Endodermal cell (in vitro differentiated cells): ENCODE results near the gene SCAMP1. TPM values are rescaled to one million over a fixed set of nuclear protein-coding genes. Genes with fewer than 3 reads are reported as not detected.

Source experiments
- DNase-seq: peaks from one replicate; pipeline ENCODE4 v3.0.0-alpha.2; 2017
- H3K27ac ChIP-seq: 2 replicates; pipeline ENCODE4 v1.5.1; 2013; ENCODE audit warnings: mild to moderate bottlenecking, low read depth, low read length, moderate library complexity
- H3K27me3 ChIP-seq: 2 replicates; pipeline ENCODE4 v1.6.1; 2013; ENCODE audit warnings: mild to moderate bottlenecking, low read length, moderate library complexity; ENCODE audit not compliant: insufficient read depth, control insufficient read depth, poor library complexity, severe bottlenecking
- H3K36me3 ChIP-seq: 2 replicates; pipeline ENCODE4 v1.7.0; 2013; ENCODE audit warnings: mild to moderate bottlenecking, low read length, moderate library complexity; ENCODE audit not compliant: control insufficient read depth, insufficient read depth
- H3K4me1 ChIP-seq: one replicate; pipeline ENCODE4 v1.7.0; 2013; ENCODE audit warnings: low read length; ENCODE audit not compliant: control insufficient read depth, insufficient read depth
- H3K4me3 ChIP-seq: 2 replicates; pipeline ENCODE4 v1.5.1; 2013; ENCODE audit warnings: mild to moderate bottlenecking, low read length, moderate library complexity
- H3K9ac ChIP-seq: 2 replicates; pipeline ENCODE4 v1.6.1; 2013; ENCODE audit warnings: mild to moderate bottlenecking, low read length, moderate library complexity; ENCODE audit not compliant: poor library complexity, severe bottlenecking; ENCODE audit errors: extremely low read depth
- H3K9me3 ChIP-seq: 2 replicates; pipeline ENCODE4 v1.6.1; 2013; ENCODE audit warnings: mild to moderate bottlenecking, low read length, moderate library complexity; ENCODE audit not compliant: control insufficient read depth
- H3K27ac Mint-ChIP-seq: 2 replicates; pipeline ENCODE4 v1.8.0; 2020; ENCODE audit warnings: mixed read lengths
- H3K27me3 Mint-ChIP-seq: 2 replicates; pipeline ENCODE4 v1.8.0; 2021; ENCODE audit warnings: mild to moderate bottlenecking, mixed read lengths; ENCODE audit not compliant: insufficient read depth
- H3K36me3 Mint-ChIP-seq: 2 replicates; pipeline ENCODE4 v1.8.0; 2020; ENCODE audit warnings: low read depth, mixed read lengths
- H3K4me1 Mint-ChIP-seq: 2 replicates; pipeline ENCODE4 v1.8.0; 2020; ENCODE audit warnings: mixed read lengths
- H3K4me3 Mint-ChIP-seq: 2 replicates; pipeline ENCODE4 v1.8.0; 2020; ENCODE audit warnings: mild to moderate bottlenecking, moderate library complexity, mixed read lengths
- H3K9me3 Mint-ChIP-seq: 2 replicates; pipeline ENCODE4 v1.8.0; 2020; ENCODE audit warnings: mild to moderate bottlenecking, mixed read lengths
- WGBS, 2 experiments: methylation state at CpG; one replicate each; pipeline versions ENCODE4 v1.1.5 to v1.1.7; 2013; ENCODE audit warnings: missing lambda C conversion rate in 2 of 2, mixed read lengths in 1 of 2; ENCODE audit not compliant: insufficient coverage in 1 of 2, insufficient read length in 1 of 2; 5-methylcytosine and 5-hydroxymethylcytosine counted together
- total RNA-seq, 2 donors: library from RNA; stranded (reverse); fragmentation: NEBNext Ultra II Directional in 1 of 2; extraction: Animal tissue kit (Norgen Biotek cat#: 25700) in 1 of 2; gene quantifications; 2 replicates in 1 of 2; 3 replicates in 1 of 2; pipeline ENCODE4 v1.2.1, GENCODE V29; 2021
- TF ChIP-seq, protein P1 (sequence below): fragments of 200-600 bp; sonication (generic); conservative IDR thresholded peaks from 2 replicates; pipeline ENCODE4 v1.5.0; 2021; ENCODE audit warnings: antibody characterized with exemption, mild to moderate bottlenecking

Gene SCAMP1
- total RNA-seq, 2 donors from 2014 or later = 53.3 to 56.4 TPM

DNA sequence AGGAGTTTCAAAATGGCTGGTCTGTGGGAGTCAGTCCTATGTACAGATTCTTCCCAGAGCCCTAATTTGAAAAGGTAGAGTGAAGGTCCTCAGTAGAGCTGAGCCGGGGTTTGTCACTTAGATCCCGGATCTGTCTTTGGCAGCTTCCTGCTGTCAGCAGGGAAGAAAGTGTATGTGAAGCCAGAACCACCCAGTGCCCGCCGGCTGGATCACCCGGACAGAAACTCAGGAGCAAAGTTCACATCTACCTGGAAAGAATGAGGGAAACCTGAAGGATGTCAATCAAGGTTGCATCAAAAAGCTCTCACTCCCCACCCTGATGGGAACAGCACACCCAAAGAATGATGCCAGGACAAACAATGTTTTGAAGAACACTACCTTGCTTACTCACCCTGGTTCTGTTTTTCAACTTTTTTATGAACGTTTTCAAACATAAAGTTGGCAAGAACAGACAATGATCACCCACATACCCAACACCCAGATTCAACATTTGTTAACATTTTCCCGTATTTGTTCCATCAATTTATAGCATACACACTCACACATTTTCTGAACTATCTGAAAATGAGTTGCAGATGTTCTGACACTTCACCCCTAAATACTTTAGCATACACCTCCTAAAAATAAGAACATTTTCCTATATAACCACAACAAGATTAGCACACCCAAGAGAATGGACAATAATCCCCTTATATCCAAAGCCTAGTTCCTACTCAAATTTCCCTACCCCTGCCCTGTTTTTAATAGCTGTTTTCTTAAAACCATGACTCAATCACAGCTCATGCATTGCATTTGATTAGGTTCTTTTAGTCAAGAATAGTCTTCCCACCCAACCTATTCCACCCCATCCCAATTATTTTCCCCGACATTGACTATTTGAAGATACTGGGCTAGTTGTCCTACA, 154.3 kb downstream of the SCAMP1 start:
- Histone ChIP-seq H3K9me3 (no peaks in the 10 kb centered on the region), H3K9ac (no peak overlapping the region), H3K4me3 (no peak overlapping the region), H3K27me3 (no peaks in the 10 kb centered on the region), H3K4me1 (peaks cover 17% of the 10 kb centered on the region), H3K27ac (no peak overlapping the region), H3K36me3 (peaks cover 25% of the 10 kb centered on the region)
- Mint-ChIP-seq H3K27ac (no peak overlapping the region), H3K9me3 (no peaks in the 10 kb centered on the region), H3K4me3 (no peak overlapping the region), H3K27me3 (peaks cover 4% of the 10 kb centered on the region), H3K36me3 (peaks cover 59% of the 10 kb centered on the region), H3K4me1 (peaks cover 64% of the 10 kb centered on the region)
- WGBS, 2 experiments = 86 to 87% methylated on average over 6 to 8 of the region's 8 CpGs
- DNase-seq = no peak
- TF ChIP-seq, protein P1, sequence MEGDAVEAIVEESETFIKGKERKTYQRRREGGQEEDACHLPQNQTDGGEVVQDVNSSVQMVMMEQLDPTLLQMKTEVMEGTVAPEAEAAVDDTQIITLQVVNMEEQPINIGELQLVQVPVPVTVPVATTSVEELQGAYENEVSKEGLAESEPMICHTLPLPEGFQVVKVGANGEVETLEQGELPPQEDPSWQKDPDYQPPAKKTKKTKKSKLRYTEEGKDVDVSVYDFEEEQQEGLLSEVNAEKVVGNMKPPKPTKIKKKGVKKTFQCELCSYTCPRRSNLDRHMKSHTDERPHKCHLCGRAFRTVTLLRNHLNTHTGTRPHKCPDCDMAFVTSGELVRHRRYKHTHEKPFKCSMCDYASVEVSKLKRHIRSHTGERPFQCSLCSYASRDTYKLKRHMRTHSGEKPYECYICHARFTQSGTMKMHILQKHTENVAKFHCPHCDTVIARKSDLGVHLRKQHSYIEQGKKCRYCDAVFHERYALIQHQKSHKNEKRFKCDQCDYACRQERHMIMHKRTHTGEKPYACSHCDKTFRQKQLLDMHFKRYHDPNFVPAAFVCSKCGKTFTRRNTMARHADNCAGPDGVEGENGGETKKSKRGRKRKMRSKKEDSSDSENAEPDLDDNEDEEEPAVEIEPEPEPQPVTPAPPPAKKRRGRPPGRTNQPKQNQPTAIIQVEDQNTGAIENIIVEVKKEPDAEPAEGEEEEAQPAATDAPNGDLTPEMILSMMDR = no peak

- Histone ChIP-seq H3K9ac (no peak overlapping the region), H3K27me3 (no peaks in the 10 kb centered on the region), H3K4me1 (peaks cover 18% of the 10 kb centered on the region), H3K9me3 (no peaks in the 10 kb centered on the region), H3K4me3 (no peak overlapping the region), H3K27ac (no peak overlapping the region), H3K36me3 (peaks cover 28% of the 10 kb centered on the region)
- Mint-ChIP-seq H3K27ac (no peak overlapping the region), H3K4me3 (no peak overlapping the region), H3K27me3 (peaks cover 2% of the 10 kb centered on the region), H3K9me3 (no peaks in the 10 kb centered on the region), H3K4me1 (peaks cover 68% of the 10 kb centered on the region), H3K36me3 (peaks cover 64% of the 10 kb centered on the region)
- WGBS, 2 experiments = 94 to 100% methylated on average over 2 to 3 of the region's 3 CpGs
- TF ChIP-seq, protein P1 = peak; percentile 33
- DNase-seq = peak; percentile 68
Observed at GRCh38 chr5:78515670-78516069, 155.3 kb downstream of the SCAMP1 start.

DNA sequence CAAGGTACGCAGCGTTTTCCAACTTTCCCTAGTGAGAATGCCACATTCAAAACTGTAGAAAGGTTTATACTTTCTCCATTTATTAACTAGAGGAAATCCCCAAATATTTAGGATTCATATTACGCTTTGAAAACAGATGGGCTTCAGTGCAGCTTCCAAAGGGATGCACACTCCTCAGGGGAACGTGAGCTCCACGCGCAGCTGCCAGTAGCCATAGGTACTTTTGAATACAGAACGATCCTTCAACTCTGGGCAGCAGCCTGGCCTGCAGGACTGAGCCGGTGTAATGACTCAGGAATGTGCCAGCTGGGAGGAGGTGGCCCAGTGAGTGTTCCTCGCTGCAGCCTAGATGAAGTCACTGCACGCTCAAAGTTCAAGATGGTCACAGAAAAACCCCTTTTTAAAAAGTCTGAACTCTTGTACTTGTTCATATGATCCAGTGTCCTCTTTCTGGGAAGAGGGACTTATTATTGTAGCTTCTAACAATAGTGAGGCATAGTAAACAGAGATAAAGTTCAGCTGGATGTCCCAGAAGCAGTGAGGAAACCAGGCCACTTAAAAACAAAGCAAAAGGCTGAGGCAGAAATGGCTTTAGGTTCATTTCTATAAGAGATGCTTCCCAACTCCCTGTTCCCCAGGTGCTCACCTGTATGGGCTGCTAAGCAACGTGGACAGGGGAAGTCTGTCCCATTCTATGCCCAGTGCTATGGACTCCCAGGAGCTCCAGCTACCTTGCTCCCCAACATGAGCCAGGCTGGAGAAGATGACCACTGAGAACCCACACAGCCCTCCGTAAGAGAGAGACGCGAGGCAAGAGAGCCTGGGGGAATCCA, 158.2 kb downstream of the SCAMP1 start:
- H3K9ac ChIP-seq = no peak overlapping the region

More for the DNA sequence above, 158.2 kb downstream of the SCAMP1 start:
- Mint-ChIP-seq H3K27ac (peak overlapping the region; percentile 86), H3K27me3 (no peaks in the 10 kb centered on the region), H3K4me1 (peaks cover 73% of the 10 kb centered on the region), H3K9me3 (no peaks in the 10 kb centered on the region), H3K4me3 (no peak overlapping the region), H3K36me3 (peaks cover 59% of the 10 kb centered on the region)
- Histone ChIP-seq H3K36me3 (peaks cover 28% of the 10 kb centered on the region), H3K27me3 (no peaks in the 10 kb centered on the region), H3K4me1 (peaks cover 41% of the 10 kb centered on the region), H3K9me3 (no peaks in the 10 kb centered on the region), H3K27ac (no peak overlapping the region), H3K4me3 (no peak overlapping the region)
- WGBS, 2 experiments = 74 to 86% methylated on average over 8 to 14 of the region's 14 CpGs
- DNase-seq = peak; percentile 75
- TF ChIP-seq, protein P1 = no peak
